GM18519 (cell line): Measurements from ENCODE around the gene C11orf24.

Source experiments
- ATAC-seq: cut with Tn5 transposase; IDR thresholded peaks from one replicate; pipeline ENCODE4 v1.9.1; 2021; ENCODE audit warnings: mild to moderate bottlenecking, moderate library complexity; ENCODE audit not compliant: unreplicated experiment, low FRiP score

Gene C11orf24

GRCh38 chr11:68273026-68273738 lies 1.4 kb upstream of the C11orf24 start:
- ATAC-seq: no peak

- peak; percentile 7 for ATAC-seq
Observed at GRCh38 chr11:68271023-68271780, 571 bp downstream of the C11orf24 start.

GRCh38 chr11:68270196-68271022 lies 1.4 kb downstream of the C11orf24 start:
- no peak for ATAC-seq

- no peak for ATAC-seq
Observed at GRCh38 chr11:68269414-68270081, 2.2 kb downstream of the C11orf24 start.

- ATAC-seq: no peak
Observed at GRCh38 chr11:68267881-68268240, 3.9 kb downstream of the C11orf24 start.

- no peak for ATAC-seq
Observed at GRCh38 chr11:68266936-68267880, 4.6 kb downstream of the C11orf24 start.

GRCh38 chr11:68266121-68266891 lies 5.5 kb downstream of the C11orf24 start:
- ATAC-seq: no peak

- no peak for ATAC-seq
Observed at GRCh38 chr11:68264741-68265540, 6.8 kb downstream of the C11orf24 start.

- ATAC-seq: no peak
Observed at GRCh38 chr11:68264244-68264643, 7.5 kb downstream of the C11orf24 start.

GRCh38 chr11:68263444-68264035 lies 8.2 kb downstream of the C11orf24 start:
- no peak for ATAC-seq

- no peak for ATAC-seq
Observed at GRCh38 chr11:68262544-68262827, 9.3 kb downstream of the C11orf24 start.

- ATAC-seq: no peak
Observed at GRCh38 chr11:68261749-68262543, 9.8 kb downstream of the C11orf24 start.

- no peak for ATAC-seq
Observed at GRCh38 chr11:68261006-68261405, 10.8 kb downstream of the C11orf24 start.

- no peak for ATAC-seq
Observed at GRCh38 chr11:68260484-68260883, 11.3 kb downstream of the C11orf24 start.

- no peak for ATAC-seq
Observed at GRCh38 chr11:68259122-68259959, 12.4 kb downstream of the C11orf24 start.

- no peak for ATAC-seq
Observed at GRCh38 chr11:68258363-68258765, 13.4 kb downstream of the C11orf24 start.
